ENCODE data around the gene KCTD10.

- TF ChIP-seq CTCF (IDR thresholded peaks at IDR 0.05) (no peak), FOXM1 (IDR thresholded peaks at IDR 0.05; ENCODE audit: low read depth) (no peak), GABPA (IDR thresholded peaks at IDR 0.05; ENCODE audit: low read depth) (no peak), MAX (IDR thresholded peaks at IDR 0.05; ENCODE audit: low read depth) (no peak), RAD21 (IDR thresholded peaks at IDR 0.05; ENCODE audit: low read length) (no peak), USF2 (IDR thresholded peaks at IDR 0.05; ENCODE audit: borderline replicate concordance, low read depth, low read length) (no peak), EP300 (IDR thresholded peaks at IDR 0.05; ENCODE audit: borderline replicate concordance in 1 of 2, low read depth in 1 of 2, low read length in 1 of 2) (no peak), YY1 (IDR thresholded peaks at IDR 0.05; ENCODE audit: low read depth) (no peak), GATA2 (CRISPR knock-in tag; IDR thresholded peaks at IDR 0.05) (no peak)
Measured at GRCh38 chr12:109440851-109441490, 36.1 kb downstream of the KCTD10 start.
